ENCODE measurements around the gene NVL. TPM values are rescaled to one million over a fixed set of nuclear protein-coding genes. Genes with fewer than 3 reads are reported as not detected.
"Not testable (repeated sequence)": the region's sequence is repeated elsewhere in the genome, so short reads cannot be mapped to it uniquely, and the experiment has no call there.

Gene NVL
- total RNA-seq, 1 donor from 2014 or later: 33.7 TPM

GRCh38 chr1:224333939-224334786 lies 4.2 kb upstream of the NVL start:
- no peak for DNase-seq

- peak; percentile 9 for DNase-seq
Measured at GRCh38 chr1:224333309-224333926, 3.4 kb upstream of the NVL start.

- no peak for DNase-seq
Measured at GRCh38 chr1:224331824-224332223, 1.9 kb upstream of the NVL start.

GRCh38 chr1:224331326-224331725 lies 1.4 kb upstream of the NVL start:
- no peak for DNase-seq

- DNase-seq: no peak
Measured at GRCh38 chr1:224329484-224329841, 509 bp downstream of the NVL start.

- no peak for DNase-seq
Measured at GRCh38 chr1:224328644-224329043, 1.3 kb downstream of the NVL start.

- no peak for DNase-seq
Measured at GRCh38 chr1:224325959-224326358, 4.0 kb downstream of the NVL start.

- DNase-seq: no peak
Measured at GRCh38 chr1:224321706-224322105, 8.3 kb downstream of the NVL start.

GRCh38 chr1:224317383-224318045 lies 12.5 kb downstream of the NVL start:
- no peak for DNase-seq

- no peak for DNase-seq
Measured at GRCh38 chr1:224312025-224312424, 17.9 kb downstream of the NVL start.

GRCh38 chr1:224311503-224311902 lies 18.5 kb downstream of the NVL start:
- not testable (repeated sequence) for DNase-seq

- no peak for DNase-seq
Measured at GRCh38 chr1:224308064-224308463, 21.9 kb downstream of the NVL start.

GRCh38 chr1:224304767-224305166 lies 25.2 kb downstream of the NVL start:
- DNase-seq: no peak

- DNase-seq: no peak
Measured at GRCh38 chr1:224302947-224303346, 27.0 kb downstream of the NVL start.

GRCh38 chr1:224301391-224301790 lies 28.6 kb downstream of the NVL start:
- DNase-seq: no peak

- no peak for DNase-seq
Measured at GRCh38 chr1:224300346-224300745, 29.6 kb downstream of the NVL start.

GRCh38 chr1:224298346-224299330 lies 31.3 kb downstream of the NVL start:
- DNase-seq: no peak

- DNase-seq: no peak
Measured at GRCh38 chr1:224294775-224295174, 35.2 kb downstream of the NVL start.

- DNase-seq: no peak
Measured at GRCh38 chr1:224292419-224292818, 37.6 kb downstream of the NVL start.

GRCh38 chr1:224289396-224289795 lies 40.6 kb downstream of the NVL start:
- DNase-seq: no peak

- DNase-seq: no peak
Measured at GRCh38 chr1:224287714-224288113, 42.3 kb downstream of the NVL start.

GRCh38 chr1:224282140-224282539 lies 47.8 kb downstream of the NVL start:
- no peak for DNase-seq

Measured in skin of body (tissue), 2 donors.